ENCODE results near the gene TMEM63B.

DNA sequence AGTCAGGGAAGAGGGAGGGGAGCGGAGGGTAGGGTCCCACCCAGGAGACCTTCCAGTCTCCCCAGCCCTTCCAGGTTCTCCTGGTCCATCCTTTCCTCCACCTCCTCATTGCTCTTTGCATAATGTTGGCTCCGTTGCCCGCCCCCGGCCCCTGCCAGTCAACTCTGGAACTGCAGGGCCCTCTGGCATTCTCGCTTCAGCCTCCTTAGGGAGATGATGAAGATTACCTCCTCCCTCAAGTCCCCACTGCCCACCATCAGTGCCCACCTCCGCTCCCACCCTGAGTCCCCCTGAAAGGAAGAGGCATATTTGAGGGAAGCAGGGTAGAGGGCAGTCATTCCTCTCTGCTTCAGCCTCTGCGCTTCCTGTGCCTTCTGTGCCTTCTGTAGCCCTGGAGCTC is 8.5 kb downstream of the TMEM63B start:
- no peak for TF ChIP-seq EZH2 (IDR thresholded peaks at IDR 0.05; ENCODE audit: insufficient read depth, poor library complexity, severe bottlenecking)
- TF ChIP-seq EZH2phosphoT487 (IDR thresholded peaks at IDR 0.05; ENCODE audit: insufficient read depth, low read depth) = no peak
